CD14-positive monocyte (primary cell): Measurements from ENCODE around the gene GRIN3B. TPM values are rescaled to one million over a fixed set of nuclear protein-coding genes. Genes with fewer than 3 reads are reported as not detected.
A peak's percentile ranks its signal among the peaks of the same experiment; 100 is the strongest.

Source experiments
- DNase-seq, 3 donors: peaks; one replicate each; pipeline ENCODE4 v3.0.0-alpha.2; 2011 to 2022
- H2AFZ ChIP-seq: 2 replicates; pipeline ENCODE4 v1.6.0; 2012; ENCODE audit warnings: mild to moderate bottlenecking, low read depth, low read length, inconsistent platforms; ENCODE audit not compliant: insufficient read depth, poor library complexity, severe bottlenecking
- H3K27ac ChIP-seq, 2 donors: 1 replicate in 1 of 2; 2 replicates in 1 of 2; pipeline ENCODE4 v1.5.1; 2012 to 2013; ENCODE audit warnings: low read length in 2 of 2, control low read depth in 1 of 2, inconsistent platforms in 1 of 2, low read depth in 1 of 2, mild to moderate bottlenecking in 1 of 2
- H3K27me3 ChIP-seq, 2 donors: one replicate each; pipeline versions ENCODE4 v1.6.0 to v1.6.1; 2011 to 2013; ENCODE audit warnings: low read length in 2 of 2; ENCODE audit not compliant: control insufficient read depth in 2 of 2, insufficient read depth in 2 of 2
- H3K36me3 ChIP-seq, 2 donors: replicated peaks in 1 of 2; 1 replicate in 1 of 2; 2 replicates in 1 of 2; pipeline versions ENCODE4 v1.5.1 to v1.6.1; 2012 to 2013; ENCODE audit warnings: low read length in 2 of 2, control low read depth in 1 of 2, inconsistent platforms in 1 of 2, mild to moderate bottlenecking in 1 of 2; ENCODE audit not compliant: insufficient read depth in 2 of 2, control insufficient read depth in 1 of 2
- H3K4me1 ChIP-seq, 2 donors: 1 replicate in 1 of 2; 2 replicates in 1 of 2; pipeline versions ENCODE4 v1.5.1 to v1.6.1; 2012 to 2013; ENCODE audit warnings: low read length in 2 of 2, control low read depth in 1 of 2, inconsistent platforms in 1 of 2, mild to moderate bottlenecking in 1 of 2, moderate library complexity in 1 of 2; ENCODE audit not compliant: insufficient read depth in 2 of 2, control insufficient read depth in 1 of 2
- H3K4me2 ChIP-seq: replicated peaks from 2 replicates; pipeline ENCODE3; 2012; ENCODE audit warnings: low read length, moderate library complexity, mild to moderate bottlenecking; ENCODE audit not compliant: poor library complexity, severe bottlenecking; ENCODE audit errors: extremely low read depth
- H3K4me3 ChIP-seq, 3 experiments: fragments of 200-600 bp in 1 of 3; sonication (generic) in 1 of 3; replicated peaks in 1 of 3; 1 replicate in 2 of 3; 2 replicates in 1 of 3; pipeline ENCODE4 v1.5.1; 2011 to 2013; ENCODE audit warnings: low read length in 3 of 3, mild to moderate bottlenecking in 3 of 3, control low read depth in 2 of 3, low read depth in 2 of 3, inconsistent platforms in 1 of 3, moderate library complexity in 1 of 3
- H3K79me2 ChIP-seq: 2 replicates; pipeline ENCODE4 v1.6.0; 2012; ENCODE audit warnings: mild to moderate bottlenecking, control low read depth, inconsistent platforms, low read length, moderate library complexity; ENCODE audit not compliant: insufficient read depth
- H3K9ac ChIP-seq: 2 replicates; pipeline ENCODE4 v1.6.0; 2017; ENCODE audit warnings: low read length, mild to moderate bottlenecking; ENCODE audit not compliant: insufficient read depth, poor library complexity, severe bottlenecking
- H3K9me3 ChIP-seq, 2 donors: replicated peaks in 1 of 2; 1 replicate in 1 of 2; 2 replicates in 1 of 2; pipeline versions ENCODE4 v1.5.1 to v1.6.1; 2012 to 2013; ENCODE audit warnings: low read length in 2 of 2, control low read depth in 1 of 2; ENCODE audit not compliant: control insufficient read depth in 1 of 2, insufficient read depth in 1 of 2
- H4K20me1 ChIP-seq: 2 replicates; pipeline ENCODE4 v1.6.0; 2012; ENCODE audit warnings: mild to moderate bottlenecking, low read length, control low read depth, moderate library complexity; ENCODE audit not compliant: insufficient read depth
- H3K27ac Mint-ChIP-seq, 7 donors: one replicate each; pipeline ENCODE4 v1.8.0; 2020; ENCODE audit warnings: mild to moderate bottlenecking in 7 of 7, mixed read lengths in 7 of 7, moderate library complexity in 6 of 7, inconsistent platforms in 2 of 7
- H3K27me3 Mint-ChIP-seq, 3 donors: one replicate each; pipeline ENCODE4 v1.8.0; 2021 to 2022; ENCODE audit warnings: low read depth in 3 of 3, mild to moderate bottlenecking in 3 of 3, mixed read lengths in 3 of 3, moderate library complexity in 3 of 3, inconsistent platforms in 1 of 3
- H3K36me3 Mint-ChIP-seq, 2 donors: one replicate each; pipeline ENCODE4 v1.8.0; 2020; ENCODE audit warnings: mixed read lengths in 2 of 2, inconsistent platforms in 1 of 2, mild to moderate bottlenecking in 1 of 2
- H3K4me1 Mint-ChIP-seq: one replicate; pipeline ENCODE4 v1.8.0; 2020; ENCODE audit warnings: mild to moderate bottlenecking, mixed read lengths
- H3K4me3 Mint-ChIP-seq, 2 donors: one replicate each; pipeline ENCODE4 v1.8.0; 2020; ENCODE audit warnings: mild to moderate bottlenecking in 2 of 2, mixed read lengths in 2 of 2, moderate library complexity in 1 of 2
- H3K9me3 Mint-ChIP-seq, 7 donors: one replicate each; pipeline ENCODE4 v1.8.0; 2020 to 2022; ENCODE audit warnings: mixed read lengths in 7 of 7, mild to moderate bottlenecking in 6 of 7, moderate library complexity in 6 of 7, inconsistent platforms in 2 of 7
- CTCF ChIP-seq: fragments of 200-600 bp; IDR thresholded peaks from one replicate; pipeline ENCODE4 v1.8.0; 2022; ENCODE audit warnings: antibody characterized with exemption, mild to moderate bottlenecking
- WGBS: methylation state at CpG from one replicate; pipeline ENCODE4 v1.1.5; 2013; ENCODE audit warnings: missing lambda C conversion rate; ENCODE audit not compliant: insufficient coverage; 5-methylcytosine and 5-hydroxymethylcytosine counted together
- intact Hi-C, 2 donors: fragments of 100-400 bp; cut with micrococcal nuclease; formaldehyde crosslinking; loops; one replicate each; pipeline versions ENCODE4 v1.15.0 to v1.15.1; 2023
- polyA plus RNA-seq, 3 donors: library from polyadenylated mRNA; depleted of rRNA in 1 of 3; unstranded in 2 of 3; stranded (reverse) in 1 of 3; fragments of 300-500 nt in 2 of 3; fragments of >200 nt in 1 of 3; fragmentation: Illumina TruSeq in 2 of 3; gene quantifications; 1 replicate in 2 of 3; 2 replicates in 1 of 3; pipeline ENCODE4 v1.2.3, GENCODE V29; 2012 to 2021

GRIN3B gene
- polyA plus RNA-seq, 3 donors, result 0.13 to 0.27 TPM; not detected in 1

- H3K9ac ChIP-seq, result no peak overlapping the region
- peaks cover 100% of the 10 kb centered on the region for H4K20me1 ChIP-seq
- Mint-ChIP-seq H3K27me3 (no peaks in the 10 kb centered on the region), H3K4me1 (peaks cover 8% of the 10 kb centered on the region), H3K27ac (peak overlapping the region in 1 of 7 donors; percentile 25), H3K36me3 (peaks cover 35 to 68% of the 10 kb centered on the region in 2 donors), H3K9me3 (peaks cover 0 to 2% (median 0%) of the 10 kb centered on the region in 7 donors), H3K4me3 (no peak overlapping the region)
- H3K79me2 ChIP-seq, result peaks cover 65% of the 10 kb centered on the region
- 84% methylated on average over 8 of the region's 8 CpGs for WGBS
- H3K4me3 ChIP-seq, result no peak overlapping the region
- H3K27me3 ChIP-seq, result no peaks in the 10 kb centered on the region
- peaks cover 58 to 74% of the 10 kb centered on the region in 2 donors for H3K36me3 ChIP-seq
- no peak overlapping the region for H3K27ac ChIP-seq
- H3K4me1 ChIP-seq, result peaks cover 0 to 5% of the 10 kb centered on the region in 2 donors
- no peak overlapping the region for H2AFZ ChIP-seq
- H3K9me3 ChIP-seq, result no peaks in the 10 kb centered on the region
- no peak for TF ChIP-seq CTCF
- intact Hi-C loops, result no loop called here
- H3K4me2 ChIP-seq, result no peak overlapping the region
- DNase-seq, result no peak
These were observed 39.6 kb upstream of the GRIN3B start for GRCh38 chr19:960601-960938.

- peaks cover 43 to 83% of the 10 kb centered on the region in 2 donors for H3K36me3 Mint-ChIP-seq
- Histone ChIP-seq H3K27me3 (no peaks in the 10 kb centered on the region), H3K27ac (peak overlapping the region in 1 of 2 donors; percentile 31), H3K4me1 (peaks cover 0 to 5% of the 10 kb centered on the region in 2 donors), H3K9me3 (peaks cover 0 to 3% of the 10 kb centered on the region in 2 donors), H3K4me3 (no peak overlapping the region), H3K79me2 (peaks cover 51% of the 10 kb centered on the region), H3K36me3 (peaks cover 71 to 82% of the 10 kb centered on the region in 2 donors), H3K9ac (no peak overlapping the region), H2AFZ (no peak overlapping the region), H4K20me1 (peaks cover 99% of the 10 kb centered on the region), H3K4me2 (no peak overlapping the region)
- H3K4me3 Mint-ChIP-seq, result no peak overlapping the region
- TF ChIP-seq CTCF, result no peak
- peaks cover 0 to 6% (median 3%) of the 10 kb centered on the region in 7 donors for H3K9me3 Mint-ChIP-seq
- H3K4me1 Mint-ChIP-seq, result peaks cover 8% of the 10 kb centered on the region
- intact Hi-C loops, result no loop called here
- WGBS, result no CpG with 5 or more reads among the region's 14 CpGs
- H3K27me3 Mint-ChIP-seq, result no peaks in the 10 kb centered on the region
- DNase-seq, result no peak
- H3K27ac Mint-ChIP-seq, result peak overlapping the region in 3 of 7 donors; percentile 18 to 77 (median 32)
These were observed 38.2 kb upstream of the GRIN3B start for GRCh38 chr19:961866-962620.
